HG03103 (cell line): ENCODE results near the gene C19orf47.
A peak's percentile ranks its signal among the peaks of the same experiment; 100 is the strongest.

Source experiments
- ATAC-seq: cut with Tn5 transposase; IDR thresholded peaks from one replicate; pipeline ENCODE4 v1.9.1; 2021; ENCODE audit warnings: low read depth; ENCODE audit not compliant: unreplicated experiment

C19orf47 gene, protein sequence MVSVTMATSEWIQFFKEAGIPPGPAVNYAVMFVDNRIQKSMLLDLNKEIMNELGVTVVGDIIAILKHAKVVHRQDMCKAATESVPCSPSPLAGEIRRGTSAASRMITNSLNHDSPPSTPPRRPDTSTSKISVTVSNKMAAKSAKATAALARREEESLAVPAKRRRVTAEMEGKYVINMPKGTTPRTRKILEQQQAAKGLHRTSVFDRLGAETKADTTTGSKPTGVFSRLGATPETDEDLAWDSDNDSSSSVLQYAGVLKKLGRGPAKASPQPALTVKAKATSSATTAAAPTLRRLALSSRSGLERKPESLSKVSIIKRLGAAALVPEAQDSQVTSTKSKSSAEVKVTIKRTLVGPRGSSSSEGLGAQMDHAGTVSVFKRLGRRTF

DNA sequence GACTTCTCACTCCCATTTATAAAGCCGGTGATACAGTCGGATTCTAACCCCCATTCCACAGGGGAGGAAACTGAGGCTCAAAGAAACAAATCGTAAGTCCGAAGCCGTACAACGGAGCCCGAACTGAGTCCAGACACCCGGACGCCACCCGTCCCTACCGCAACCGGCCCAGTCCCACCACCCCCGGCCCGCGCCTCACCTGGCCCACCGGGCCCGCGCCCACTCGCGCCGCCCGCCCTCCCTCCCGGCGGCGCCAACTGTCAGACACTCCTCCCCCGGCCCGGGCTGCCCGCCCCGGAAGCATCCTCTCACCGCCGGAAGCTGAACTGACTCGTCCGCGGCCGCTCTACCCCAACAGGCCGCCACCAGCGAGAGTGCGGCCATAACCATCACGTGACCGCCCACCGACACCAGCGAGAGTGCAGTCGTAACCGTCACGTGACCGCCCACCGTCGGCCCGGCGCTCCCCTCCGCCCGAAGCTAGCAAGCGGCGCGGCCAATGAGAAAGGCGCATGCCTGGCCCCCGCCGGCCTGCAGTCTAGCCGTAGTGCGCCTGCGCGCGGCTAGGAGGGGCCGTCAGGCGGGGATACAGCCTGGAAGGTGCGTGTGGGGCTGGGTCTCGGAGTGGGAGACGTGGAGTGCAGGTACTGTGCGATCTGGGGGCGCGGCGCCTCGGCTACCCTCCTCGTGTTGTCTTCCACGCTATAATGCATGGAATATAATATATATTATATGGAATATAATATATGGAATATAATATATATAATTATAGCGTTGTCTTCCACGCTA lies at the start of gene C19orf47, which contains the start of gene PLD3:
Gene C19orf47 (minus strand): TSS at position 273 of the 789 bp plus-strand sequence. CDS start 6,540 bp downstream, outside the sequence.
Gene PLD3 (plus strand): TSS at position 571 of the 789 bp plus-strand sequence. CDS start 17,789 bp downstream, outside the sequence.
- ATAC-seq, result peak; percentile 94

DNA sequence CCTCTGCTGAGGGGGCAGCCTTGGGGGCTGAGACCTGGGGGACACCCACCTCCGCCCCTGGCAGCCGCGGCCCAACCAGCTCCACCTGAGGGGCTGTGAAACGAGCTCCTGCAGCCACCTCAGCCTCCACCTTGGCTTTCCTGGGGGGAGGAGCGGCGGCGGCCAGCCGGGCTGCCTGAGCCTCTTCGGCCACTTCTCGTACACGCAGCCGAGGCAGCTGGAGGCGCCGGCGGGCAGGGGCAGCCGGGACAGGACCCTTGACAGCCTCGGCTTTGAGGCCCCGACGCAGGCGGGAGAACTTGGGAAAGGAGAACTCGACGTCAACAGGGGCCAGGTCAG lies 49.3 kb upstream of the C19orf47 start:
- no peak for ATAC-seq

DNA sequence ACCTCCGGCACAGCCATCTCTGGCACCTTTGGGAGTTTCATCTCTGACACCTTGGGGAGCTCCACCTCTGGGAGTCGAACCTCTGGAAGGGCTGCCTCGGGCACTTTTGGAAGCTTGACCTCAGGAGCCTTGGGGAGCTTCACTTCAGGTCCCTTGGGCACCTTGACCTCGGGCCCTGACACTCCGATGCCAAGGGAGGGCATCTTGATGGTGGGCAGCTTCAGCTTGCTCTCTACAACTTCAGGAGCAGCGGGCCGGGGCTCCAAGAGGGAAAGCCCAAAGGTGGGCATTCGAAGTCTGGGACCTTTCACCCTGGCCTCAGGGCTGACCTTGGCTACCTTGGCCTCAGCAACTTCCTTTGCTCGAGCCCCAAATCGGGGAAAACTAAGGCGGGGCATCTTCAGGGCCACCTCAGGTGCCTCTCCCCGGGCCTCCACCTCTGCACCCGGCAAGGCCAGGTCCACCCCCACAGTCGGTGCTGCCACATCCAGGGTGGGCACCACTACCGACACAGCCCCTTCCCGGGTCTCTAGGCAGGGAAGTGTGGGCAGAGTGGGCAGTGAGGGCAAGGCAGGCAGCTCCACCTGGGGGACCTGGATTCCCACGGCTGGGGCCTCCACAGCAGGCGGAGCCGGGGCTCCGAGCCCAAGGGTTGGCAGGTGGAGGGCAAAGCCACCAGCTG lies 48.8 kb upstream of the C19orf47 start:
- no peak for ATAC-seq

DNA sequence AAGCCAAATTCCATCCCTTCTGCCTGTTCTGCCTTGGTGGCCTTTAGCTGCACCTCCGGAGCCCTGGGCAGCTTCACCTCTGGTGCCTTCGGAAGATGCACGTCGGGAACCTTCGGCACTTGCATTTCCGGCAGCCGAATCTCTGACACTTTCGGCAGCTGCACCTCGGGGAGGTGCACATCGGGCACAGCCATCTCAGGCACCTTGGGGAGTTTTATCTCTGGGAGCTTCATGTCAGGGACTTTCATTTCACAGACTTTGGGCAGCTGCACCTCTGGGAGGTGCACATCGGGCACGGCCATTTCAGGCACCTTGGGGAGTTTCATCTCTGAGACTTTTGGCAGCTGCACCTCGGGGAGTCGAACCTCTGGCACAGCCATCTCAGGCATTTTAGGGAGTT lies 47.8 kb upstream of the C19orf47 start:
- ATAC-seq, result no peak

DNA sequence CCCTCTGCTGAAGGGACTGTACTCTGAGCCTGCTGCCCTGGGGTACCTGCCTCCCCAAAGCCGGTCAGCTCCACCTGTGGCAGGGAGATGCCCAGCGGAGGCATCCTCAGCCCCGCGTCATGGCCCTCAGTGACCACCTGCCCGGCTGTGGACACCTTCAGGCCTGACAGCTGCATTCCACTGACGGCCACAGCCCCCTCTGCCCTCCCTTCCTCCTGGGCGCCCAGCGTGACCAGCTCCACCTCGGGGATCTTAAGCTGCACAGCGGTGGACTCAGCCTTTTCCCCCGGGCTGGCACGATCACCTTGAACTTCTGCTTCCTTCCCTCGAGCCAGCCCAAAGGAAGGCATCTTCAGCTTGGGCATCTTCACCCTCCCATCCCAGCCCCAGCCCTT lies 46.6 kb upstream of the C19orf47 start:
- no peak for ATAC-seq

DNA sequence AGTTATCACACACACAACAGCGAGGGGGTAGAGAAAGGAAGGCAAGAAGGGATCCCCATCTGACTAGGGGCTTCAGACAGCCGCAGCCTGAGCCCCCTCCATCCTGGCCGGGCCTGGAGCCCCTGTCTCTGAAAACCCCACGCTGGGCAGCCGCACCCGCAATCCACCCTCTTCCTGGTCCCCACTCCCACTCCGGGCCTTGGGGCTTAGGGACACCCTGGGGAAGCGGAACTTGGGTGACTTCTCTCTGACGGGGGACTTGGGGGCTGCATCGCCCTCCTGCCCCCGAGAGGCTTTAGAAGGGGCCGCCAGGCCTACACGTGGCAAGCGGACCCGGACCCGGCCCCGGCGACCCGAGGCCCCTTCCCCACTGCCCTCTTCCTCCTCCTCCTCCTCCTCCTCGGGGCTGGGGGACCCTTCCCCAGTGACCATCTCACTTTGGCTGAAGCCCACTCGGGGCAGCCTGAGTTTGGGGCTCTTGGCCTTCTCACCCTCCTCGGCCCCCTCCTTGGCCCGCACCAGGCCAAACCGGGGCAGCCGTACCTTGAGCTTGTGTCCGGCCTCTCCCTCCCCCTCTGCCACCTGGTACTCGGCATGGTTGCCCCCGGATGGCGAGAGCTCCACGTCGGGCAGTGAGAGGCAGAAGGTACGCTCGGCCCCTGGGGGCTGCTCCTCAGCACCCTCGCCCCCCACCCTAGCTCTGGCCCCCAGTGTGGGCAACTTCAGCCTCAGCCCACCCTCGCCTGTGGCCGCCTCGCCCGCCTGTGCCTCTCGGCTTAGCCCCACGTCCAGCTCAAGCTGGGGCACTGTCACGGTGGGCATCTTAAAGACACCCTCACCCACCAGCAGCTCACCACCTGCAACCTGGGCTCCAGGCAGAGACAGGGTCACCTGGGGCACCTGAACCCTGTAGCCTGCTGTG lies 46.0 kb upstream of the C19orf47 start:
- no peak for ATAC-seq

DNA sequence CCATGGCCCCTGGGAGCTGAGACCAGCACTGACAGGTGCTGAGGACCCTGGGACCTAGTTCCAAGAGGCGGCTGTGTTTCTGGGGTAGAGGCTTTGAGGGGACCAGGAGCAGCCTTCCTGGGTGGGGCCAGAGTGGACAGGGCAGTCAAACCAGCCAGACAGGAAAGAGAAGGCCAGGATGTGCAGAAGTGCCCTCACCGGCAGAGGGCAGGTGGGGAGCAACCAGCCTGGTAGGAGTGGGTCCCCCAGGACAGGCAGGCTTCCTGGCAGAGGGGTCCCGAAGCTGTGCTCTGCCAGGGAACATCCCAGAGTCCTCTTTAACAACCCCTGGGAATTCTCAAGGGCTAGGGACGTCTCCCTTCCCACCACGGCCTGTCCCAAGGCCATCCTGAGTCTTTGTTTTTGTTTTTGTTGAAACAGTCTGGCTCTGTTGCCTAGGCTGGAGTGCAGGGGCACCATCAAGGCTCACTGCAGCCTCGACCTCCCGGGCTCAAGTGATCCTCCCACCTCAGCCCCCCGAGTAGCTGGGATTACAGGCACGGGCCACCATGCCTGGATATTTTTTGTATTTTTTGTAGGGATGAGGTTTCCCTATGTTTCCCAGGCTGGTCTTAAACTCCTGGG lies 44.8 kb upstream of the C19orf47 start:
- ATAC-seq, result no peak

DNA sequence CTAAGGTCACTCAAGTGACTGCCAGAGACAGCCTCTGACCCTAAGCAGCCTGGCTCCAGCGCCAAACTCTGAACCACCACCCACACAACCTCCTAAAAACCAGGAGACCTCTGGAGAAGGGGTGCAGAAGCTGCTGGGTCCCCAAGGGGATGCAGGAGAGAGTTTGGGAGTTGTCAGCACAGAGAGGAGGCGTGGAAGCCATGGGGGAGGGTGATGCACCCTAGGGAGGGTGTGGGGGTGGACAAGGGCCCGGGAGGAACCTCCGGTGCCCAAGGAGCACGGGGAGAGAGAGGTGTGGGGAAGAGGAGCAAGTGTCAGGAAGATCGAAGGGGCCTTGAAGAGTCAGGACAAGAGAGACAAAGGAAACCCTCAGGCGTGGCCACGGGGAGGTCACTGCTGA lies 43.9 kb upstream of the C19orf47 start:
- ATAC-seq, result no peak

DNA sequence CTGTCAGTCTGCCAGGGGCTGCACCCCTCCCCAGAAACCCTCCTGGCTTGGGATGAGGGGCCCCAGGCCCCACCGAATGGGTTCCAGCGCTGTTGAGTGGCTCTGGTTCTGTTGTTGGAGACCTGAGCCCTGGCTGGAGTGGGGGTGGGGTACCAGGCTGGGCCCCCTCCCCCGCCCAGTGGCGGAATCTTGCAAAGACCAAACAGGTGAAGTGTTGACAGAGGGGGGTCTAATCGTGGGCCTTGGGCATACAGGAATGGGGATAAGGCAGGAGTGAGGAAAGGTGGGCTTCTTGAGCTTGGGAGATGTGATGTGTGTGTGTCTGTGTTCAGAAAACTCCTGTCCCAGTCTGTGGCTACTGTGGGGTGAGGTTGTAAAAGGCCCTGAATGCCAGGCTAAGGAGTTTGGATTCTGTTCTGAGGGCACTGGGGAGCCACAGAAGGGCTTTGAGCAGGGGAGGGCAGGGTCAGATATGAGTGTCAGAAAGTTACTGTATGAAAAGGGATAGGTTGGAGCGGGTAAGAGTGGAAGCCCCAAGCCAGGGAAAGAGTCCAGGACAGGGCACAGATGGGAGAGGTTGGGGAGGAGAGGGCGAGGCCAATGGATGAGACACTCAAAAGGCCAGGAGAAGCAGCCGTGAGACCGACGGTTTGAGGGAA lies 42.0 kb upstream of the C19orf47 start, which contains the start of gene HIPK4:
Gene HIPK4 (minus strand): TSS at position 98 of the 659 bp plus-strand sequence. CDS start 279 bp downstream, outside the sequence.
- ATAC-seq, result no peak

DNA sequence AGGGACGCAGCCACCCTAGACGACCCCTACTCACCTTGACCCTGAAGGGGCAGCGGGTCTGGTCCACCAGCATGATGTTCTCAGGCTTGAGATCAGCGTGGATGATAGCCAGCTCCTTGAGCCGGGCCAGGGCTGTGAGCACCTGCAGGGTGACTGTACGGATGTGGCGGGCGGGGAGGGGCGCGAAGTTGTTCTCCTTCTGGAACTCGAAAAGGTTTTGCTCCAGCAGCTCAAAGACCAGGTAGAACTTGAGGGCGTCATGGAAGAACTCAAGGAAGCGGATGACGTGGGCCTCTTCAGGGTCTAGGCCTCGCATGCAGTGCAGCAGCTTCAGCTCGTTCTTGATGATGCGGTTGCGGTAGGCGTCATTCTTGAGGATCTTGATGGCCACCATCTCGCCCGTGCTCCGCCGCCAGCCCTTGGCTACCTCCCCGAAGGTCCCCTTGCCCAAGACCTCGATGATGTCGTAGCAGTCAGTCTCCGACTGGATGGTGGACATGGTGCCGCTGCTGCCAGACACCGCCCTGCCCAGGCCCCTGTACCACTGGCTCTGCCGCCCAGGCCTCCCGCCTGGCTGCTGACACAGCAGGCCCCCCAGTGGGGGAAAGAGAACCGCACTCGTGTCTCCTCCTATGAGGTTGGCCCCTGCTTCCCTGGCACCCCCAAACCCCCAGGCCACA lies 41.3 kb upstream of the C19orf47 start:
- no peak for ATAC-seq

DNA sequence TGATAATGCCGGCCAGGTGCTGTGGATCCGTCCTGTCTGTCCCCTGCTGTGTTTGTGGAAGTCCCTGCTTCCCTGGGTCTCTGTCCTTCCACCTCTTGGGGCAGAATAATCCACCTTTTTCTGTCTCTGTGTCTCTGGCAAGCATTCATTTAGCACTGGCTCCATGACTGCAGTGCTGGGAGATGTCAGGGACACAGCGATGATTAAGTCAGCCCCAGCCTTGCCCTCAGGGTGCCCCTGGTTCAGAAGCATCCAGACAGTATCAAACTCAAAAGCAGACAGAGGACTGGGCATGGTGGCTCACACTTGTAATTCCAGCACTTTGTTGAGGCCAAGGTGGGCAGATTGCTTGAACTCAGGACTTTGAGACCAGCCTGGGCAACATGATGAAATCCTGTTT lies 40.3 kb upstream of the C19orf47 start:
- ATAC-seq, result no peak

DNA sequence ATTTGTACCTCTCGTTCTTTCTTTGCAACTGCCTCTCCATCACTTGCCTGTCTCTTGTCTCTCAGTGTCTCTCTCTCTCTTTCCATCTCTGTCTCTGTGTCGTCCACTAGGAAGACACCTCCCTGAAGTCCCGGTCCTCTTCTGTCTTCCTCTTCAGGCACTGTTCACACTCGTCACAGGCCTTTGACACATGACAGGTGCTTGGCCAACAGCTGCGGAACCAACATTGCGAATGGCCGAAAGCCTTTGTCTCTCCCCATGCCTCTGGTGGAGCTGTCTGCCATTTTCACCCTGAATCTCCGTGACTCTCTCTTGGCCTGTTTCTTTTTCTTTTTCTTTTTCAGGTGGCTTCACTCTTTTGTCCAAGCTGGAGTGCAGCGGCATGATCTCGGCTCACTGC lies 39.0 kb upstream of the C19orf47 start:
- ATAC-seq, result no peak

DNA sequence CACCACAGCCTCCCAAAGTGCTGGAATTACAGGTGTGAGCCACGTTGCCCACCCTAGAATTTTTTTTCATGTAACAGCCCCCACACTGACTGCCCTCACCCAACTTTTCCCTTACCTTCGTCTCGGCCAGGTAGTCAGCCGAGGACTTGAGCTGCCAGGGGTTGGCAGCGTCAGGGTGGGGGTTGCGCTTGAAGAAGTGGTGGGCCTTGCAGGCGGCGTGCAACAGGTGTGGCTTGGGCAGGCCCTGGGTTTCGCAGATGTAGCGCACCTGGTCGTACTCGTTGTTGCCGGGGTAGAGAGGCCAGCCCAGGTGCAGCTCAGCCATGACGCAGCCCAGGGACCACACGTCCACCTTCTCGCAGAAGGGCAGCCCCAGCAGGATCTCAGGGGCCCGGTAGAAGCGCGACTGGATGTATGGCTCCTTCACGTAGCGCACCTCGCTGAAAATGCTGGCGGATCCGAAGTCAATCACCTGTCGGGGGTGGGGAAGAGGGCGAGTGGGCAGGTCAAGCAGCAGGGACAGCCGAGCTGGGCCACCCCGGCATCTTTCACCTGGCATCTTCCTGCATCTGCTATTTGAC lies 35.6 kb upstream of the C19orf47 start:
- no peak for ATAC-seq

DNA sequence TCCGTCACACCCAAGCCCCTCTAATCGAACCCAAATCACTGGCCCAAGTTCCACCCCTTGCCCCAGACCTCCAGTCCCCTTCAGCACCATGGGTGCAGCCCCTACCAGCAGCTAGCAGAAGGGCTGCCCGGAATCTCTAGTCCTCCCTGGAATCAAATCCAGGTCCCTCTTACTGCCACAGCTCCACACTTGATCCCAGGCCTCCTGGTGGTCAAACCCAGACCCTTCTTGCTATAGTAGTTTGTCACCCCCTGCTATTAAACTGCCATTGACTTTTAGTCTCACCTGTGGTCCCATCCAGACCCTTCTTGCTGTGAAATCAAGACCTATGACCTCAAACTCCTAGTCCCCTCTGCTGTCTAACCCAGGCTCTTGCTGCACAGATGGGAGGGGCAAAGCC lies 33.1 kb upstream of the C19orf47 start:
- no peak for ATAC-seq

DNA sequence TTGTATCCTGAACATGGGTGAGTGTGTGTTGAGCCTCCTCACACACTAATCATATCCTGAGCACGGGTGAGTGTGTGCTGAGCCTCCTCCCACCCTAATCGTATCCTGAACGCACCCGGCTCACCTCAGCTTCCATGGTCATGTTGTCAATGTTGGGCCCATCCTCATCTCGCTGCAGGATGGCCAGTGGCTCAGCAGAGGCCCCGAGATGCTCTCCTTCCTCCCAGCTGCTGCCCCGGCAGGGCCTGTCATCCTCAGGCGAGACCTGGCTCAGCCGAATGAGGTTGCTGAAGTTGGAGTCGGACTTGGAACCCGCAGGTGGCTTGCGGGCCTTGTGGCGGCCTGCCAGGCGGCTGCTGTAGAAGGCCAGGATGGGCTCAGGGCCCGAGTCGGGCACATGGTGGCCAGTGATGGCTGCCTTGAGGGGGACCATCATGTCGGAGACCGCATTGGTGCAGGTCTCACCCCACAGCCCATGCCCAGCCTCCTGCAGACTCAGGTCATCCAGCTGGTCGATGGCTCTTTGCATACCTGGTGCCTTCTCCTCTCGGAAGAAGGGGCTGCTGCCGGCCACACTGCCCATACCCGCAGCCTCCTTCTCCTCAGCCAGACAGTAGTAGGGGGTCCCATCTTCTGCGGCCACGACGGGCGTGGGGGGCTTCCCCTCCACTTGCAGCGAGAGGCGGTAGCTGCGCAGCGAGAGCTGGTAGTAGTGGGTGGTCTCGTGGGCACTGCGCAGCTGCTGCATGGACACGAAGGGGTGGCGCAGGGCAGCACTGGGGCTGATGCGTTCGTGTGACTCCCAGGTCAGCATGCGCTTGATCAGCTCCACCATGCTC lies 32.2 kb upstream of the C19orf47 start:
- ATAC-seq, result no peak

DNA sequence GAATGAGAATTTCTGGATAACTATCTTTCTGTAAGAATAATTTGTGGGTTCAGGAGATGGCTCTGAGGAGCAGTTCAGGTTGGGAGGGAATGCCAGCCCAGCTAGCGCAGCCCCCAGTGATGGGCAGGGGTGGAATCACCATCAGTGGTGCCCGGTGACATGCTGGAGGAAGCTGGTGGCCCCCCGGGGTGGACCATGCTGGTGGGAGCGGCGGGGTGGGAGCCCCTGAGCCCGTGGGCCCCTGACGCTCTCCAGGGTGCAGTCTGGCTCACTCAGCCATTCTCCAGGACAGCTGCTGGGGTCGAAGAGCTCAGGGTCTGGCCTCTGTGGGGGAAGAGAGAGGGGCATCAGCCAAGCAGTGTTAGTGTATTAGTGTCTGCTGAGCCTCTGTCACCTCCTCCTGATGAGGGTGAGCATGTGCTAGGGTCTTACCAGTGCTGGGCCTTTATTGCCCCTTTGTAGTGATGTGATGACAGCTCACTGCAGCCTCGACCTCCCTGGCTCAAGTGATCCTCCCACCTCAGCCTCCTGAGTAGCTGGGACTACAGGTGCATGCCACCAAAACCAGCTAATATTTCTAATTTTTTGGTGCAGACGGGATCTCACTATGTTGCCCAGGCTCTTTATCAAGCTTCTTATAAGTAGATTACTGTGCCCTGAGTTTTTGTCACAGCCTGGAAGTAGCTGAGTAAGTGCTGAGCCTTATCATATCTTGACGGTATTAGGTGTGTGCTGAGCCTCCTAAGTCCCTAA lies 31.4 kb upstream of the C19orf47 start:
- ATAC-seq, result no peak

DNA sequence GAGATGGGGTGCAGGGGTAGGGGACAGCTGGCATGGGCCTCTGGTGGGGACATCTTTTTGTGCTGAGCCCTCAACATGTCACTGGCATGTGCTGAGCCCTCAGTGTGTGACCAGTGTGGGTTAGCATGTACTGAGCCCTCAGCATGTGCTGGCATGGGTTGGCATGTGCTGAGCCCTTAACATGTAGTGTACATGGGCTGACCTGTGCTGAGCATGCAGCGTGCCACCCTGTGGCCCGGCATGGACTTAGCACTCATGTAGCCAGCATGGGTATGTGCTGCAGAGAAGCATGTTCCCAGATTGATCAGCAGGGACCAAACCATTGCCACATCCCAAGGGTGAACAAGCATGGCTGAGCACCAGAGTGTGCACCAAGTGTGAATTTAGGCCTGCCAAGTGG lies 30.3 kb upstream of the C19orf47 start:
- no peak for ATAC-seq
